ENCODE measurements around the gene DTX3L.

GRCh38 chr3:122621112-122621511, 57.0 kb downstream of the DTX3L start:
- TF ChIP-seq CTCF (IDR thresholded peaks at IDR 0.05; ENCODE audit: insufficient read depth, low read length, poor library complexity, severe bottlenecking) (no peak), EZH2phosphoT487 (conservative IDR thresholded peaks at IDR 0.05; ENCODE audit: low read length) (no peak)
